IPS-18a (cell line): ENCODE measurements around the gene RACK1.
"Not testable (repeated sequence)": the region's sequence is repeated elsewhere in the genome, so short reads cannot be mapped to it uniquely, and the experiment has no call there.

Source experiments
- H3K27ac ChIP-seq: one replicate; pipeline ENCODE4 v1.5.1; 2013; ENCODE audit warnings: low read length
- H3K27me3 ChIP-seq: one replicate; pipeline ENCODE4 v1.6.1; 2013; ENCODE audit warnings: mild to moderate bottlenecking, low read length; ENCODE audit not compliant: control insufficient read depth, insufficient read depth
- H3K36me3 ChIP-seq: one replicate; pipeline ENCODE4 v1.6.1; 2013; ENCODE audit warnings: low read depth, low read length; ENCODE audit not compliant: control insufficient read depth
- H3K4me1 ChIP-seq: one replicate; pipeline ENCODE4 v1.6.1; 2013; ENCODE audit warnings: low read depth, low read length; ENCODE audit not compliant: control insufficient read depth
- H3K4me3 ChIP-seq: one replicate; pipeline ENCODE4 v1.5.1; 2013; ENCODE audit warnings: low read length
- H3K9ac ChIP-seq: one replicate; pipeline ENCODE4 v1.6.1; 2013; ENCODE audit warnings: mild to moderate bottlenecking, low read length, moderate library complexity
- H3K9me3 ChIP-seq: one replicate; pipeline ENCODE4 v1.6.1; 2013; ENCODE audit warnings: low read depth, low read length; ENCODE audit not compliant: control insufficient read depth

Gene RACK1

DNA sequence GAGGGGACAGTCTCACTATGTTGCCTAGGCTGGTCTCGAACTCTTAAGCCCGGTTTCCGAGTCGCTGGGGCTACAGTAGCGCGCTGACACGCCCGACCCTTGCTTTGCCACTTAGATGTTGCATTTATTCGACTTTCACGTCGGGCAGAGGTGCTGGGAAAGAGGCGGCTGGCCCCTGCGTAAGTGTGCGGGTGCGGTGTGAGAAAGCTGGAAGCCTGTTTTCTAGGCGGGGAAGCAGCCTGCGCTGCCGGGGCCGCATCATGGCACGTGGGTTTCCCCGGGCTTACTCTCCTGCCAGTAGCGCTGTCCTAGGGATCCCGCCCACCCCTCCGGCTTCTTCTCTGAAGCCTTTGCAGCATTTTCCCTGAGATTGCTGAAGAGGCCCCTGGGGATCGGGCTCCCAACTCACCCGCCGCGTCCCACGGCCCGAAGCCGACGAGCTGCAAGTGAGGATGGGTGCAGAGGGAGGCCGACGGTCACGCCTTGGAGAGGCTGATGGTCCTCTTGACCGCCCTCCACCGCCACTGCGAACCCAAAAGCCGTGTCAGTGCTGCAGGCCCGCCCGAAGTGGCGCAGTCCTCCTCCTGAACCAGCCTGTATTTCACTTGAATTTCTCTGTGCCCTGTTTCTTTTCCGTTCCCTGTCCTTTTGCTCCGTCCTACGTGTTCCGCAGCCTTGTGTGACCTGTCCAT is 26.4 kb downstream of the RACK1 start:
- no peak overlapping the region for H3K9ac ChIP-seq
- H3K4me3 ChIP-seq = peak overlapping the region; percentile 84
- H3K27ac ChIP-seq = no peak overlapping the region

GRCh38 chr5:181215997-181216989 is 27.4 kb downstream of the RACK1 start:
- H3K4me3 ChIP-seq = peak overlapping the region; percentile 61
- no peak overlapping the region for H3K9ac ChIP-seq
- no peaks in the 10 kb centered on the region for H3K36me3 ChIP-seq
- H3K27ac ChIP-seq = no peak overlapping the region
- no peaks in the 10 kb centered on the region for H3K9me3 ChIP-seq
- peaks cover 6% of the 10 kb centered on the region for H3K4me1 ChIP-seq
- H3K27me3 ChIP-seq = peaks cover 18% of the 10 kb centered on the region

More for the DNA sequence above, 26.4 kb downstream of the RACK1 start:
- Histone ChIP-seq H3K36me3 (no peaks in the 10 kb centered on the region), H3K27me3 (peaks cover 18% of the 10 kb centered on the region), H3K4me1 (peaks cover 6% of the 10 kb centered on the region), H3K9me3 (no peaks in the 10 kb centered on the region)

DNA sequence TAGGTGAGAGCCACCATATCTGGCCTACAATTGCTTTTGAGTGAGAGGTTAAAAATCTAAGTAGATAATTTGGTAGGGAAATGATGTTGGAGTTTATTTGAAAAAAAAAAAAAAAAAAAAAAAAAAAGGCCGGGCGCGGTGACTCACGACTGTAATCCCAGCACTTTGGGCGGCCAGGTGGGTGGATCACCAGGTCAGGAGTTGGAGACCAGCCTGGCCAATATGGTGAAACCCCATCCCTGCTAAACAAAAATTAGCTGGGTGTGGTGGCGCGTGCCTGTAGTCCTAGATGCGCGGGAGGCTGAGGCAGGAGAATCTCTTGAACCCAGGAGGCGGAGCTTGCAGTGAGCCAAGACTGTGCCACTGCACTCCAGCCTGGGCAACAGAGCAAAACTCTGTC is 29.5 kb downstream of the RACK1 start:
- H3K27me3 ChIP-seq = peaks cover 18% of the 10 kb centered on the region
- not testable (repeated sequence) for H3K4me1 ChIP-seq, H3K27ac ChIP-seq, H3K9ac ChIP-seq, H3K4me3 ChIP-seq, H3K9me3 ChIP-seq, H3K36me3 ChIP-seq

DNA sequence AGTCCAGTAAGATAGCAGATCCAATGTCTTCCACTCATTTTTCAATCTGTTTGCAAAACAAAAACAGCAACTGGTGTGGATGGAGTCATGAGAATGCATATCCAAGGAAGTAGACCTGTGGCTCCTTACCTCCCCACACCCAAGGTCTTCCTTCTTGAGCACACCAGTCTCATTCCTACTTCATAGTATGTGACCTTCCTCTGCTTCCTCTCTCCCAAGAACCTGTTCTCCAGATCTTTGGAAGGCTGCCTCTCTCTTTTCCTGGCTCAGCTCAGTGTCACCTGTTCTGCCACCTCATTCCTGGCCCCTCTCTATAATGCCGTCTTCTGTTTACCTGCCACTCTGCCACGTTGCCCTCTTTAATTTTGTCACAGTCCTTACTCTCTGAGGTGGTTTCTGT is 30.8 kb downstream of the RACK1 start:
- no peak overlapping the region for H3K4me3 ChIP-seq
- H3K36me3 ChIP-seq = no peaks in the 10 kb centered on the region
- H3K9ac ChIP-seq = no peak overlapping the region
- no peak overlapping the region for H3K27ac ChIP-seq
- peaks cover 5% of the 10 kb centered on the region for H3K4me1 ChIP-seq
- H3K9me3 ChIP-seq = no peaks in the 10 kb centered on the region
- peaks cover 18% of the 10 kb centered on the region for H3K27me3 ChIP-seq

DNA sequence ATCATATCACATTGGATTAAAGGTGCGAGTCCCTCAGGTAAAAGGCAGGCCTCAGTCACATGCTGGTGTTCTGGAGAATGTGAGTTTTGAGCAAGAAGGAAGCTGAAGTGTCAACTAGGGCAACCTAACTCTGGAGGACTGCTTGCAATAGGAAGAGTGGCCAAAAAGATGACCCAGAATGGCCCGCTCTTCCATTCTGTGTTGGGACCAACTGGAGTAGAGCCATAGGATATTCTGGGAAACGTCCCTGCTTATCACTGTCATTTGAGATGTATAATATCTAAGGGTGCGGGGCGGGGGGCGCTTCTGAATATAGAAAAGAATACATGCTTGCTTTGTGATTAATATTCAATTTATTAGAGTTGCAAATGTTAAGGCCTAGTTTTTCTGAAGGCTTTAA is 31.6 kb downstream of the RACK1 start:
- H3K4me1 ChIP-seq = no peaks in the 10 kb centered on the region
- H3K9me3 ChIP-seq = no peaks in the 10 kb centered on the region
- peaks cover 11% of the 10 kb centered on the region for H3K27me3 ChIP-seq
- no peaks in the 10 kb centered on the region for H3K36me3 ChIP-seq
- no peak overlapping the region for H3K27ac ChIP-seq
- no peak overlapping the region for H3K9ac ChIP-seq
- H3K4me3 ChIP-seq = no peak overlapping the region

DNA sequence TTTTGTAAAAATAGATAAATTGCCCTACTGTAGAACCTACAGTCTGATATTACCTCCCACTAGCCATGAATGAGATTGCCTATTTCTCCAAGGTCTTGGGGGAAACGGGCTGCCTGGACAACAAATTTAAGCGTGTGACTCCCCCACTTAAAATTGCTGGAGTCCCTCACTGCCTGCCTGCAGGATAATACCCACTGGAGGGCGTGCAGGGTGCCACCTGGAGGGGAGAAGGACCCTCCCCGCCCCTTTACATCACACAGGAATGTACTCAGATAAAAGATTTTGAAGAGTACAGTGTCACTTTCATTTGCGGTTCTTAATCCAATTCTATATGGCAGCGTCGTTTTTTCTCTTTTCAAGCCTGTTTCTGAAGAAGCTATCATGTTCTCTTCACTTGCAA is 32.5 kb downstream of the RACK1 start:
- no peaks in the 10 kb centered on the region for H3K4me1 ChIP-seq
- H3K4me3 ChIP-seq = no peak overlapping the region
- no peaks in the 10 kb centered on the region for H3K36me3 ChIP-seq
- H3K9ac ChIP-seq = no peak overlapping the region
- H3K27ac ChIP-seq = no peak overlapping the region
- no peaks in the 10 kb centered on the region for H3K9me3 ChIP-seq
- H3K27me3 ChIP-seq = peaks cover 9% of the 10 kb centered on the region

DNA sequence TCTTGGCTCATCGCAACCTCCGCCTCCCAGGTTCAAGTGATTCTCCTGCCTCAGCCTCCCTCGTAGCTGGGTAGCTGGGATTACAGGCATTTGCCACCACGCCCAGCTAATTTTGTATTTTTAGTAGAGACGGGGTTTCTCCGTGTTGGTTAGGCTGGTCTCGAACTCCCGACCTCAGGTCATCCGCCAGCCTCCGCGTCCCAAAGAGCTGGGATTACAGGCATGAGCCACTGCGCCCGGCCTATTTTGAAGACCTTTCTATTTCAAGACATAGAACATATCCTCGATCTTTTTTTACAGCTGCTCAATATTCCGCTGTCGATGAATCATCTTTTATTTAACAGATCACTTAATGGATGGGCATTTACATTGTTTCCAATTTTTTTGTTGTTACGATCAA is 33.0 kb downstream of the RACK1 start:
- H3K9me3 ChIP-seq, H3K27me3 ChIP-seq, H3K36me3 ChIP-seq, H3K4me1 ChIP-seq, H3K9ac ChIP-seq, H3K27ac ChIP-seq, H3K4me3 ChIP-seq: not testable (repeated sequence)

GRCh38 chr5:181210148-181210547 is 33.6 kb downstream of the RACK1 start:
- H3K27me3 ChIP-seq = peaks cover 15% of the 10 kb centered on the region
- H3K36me3 ChIP-seq, H3K4me3 ChIP-seq, H3K9ac ChIP-seq, H3K27ac ChIP-seq, H3K4me1 ChIP-seq, H3K9me3 ChIP-seq: not testable (repeated sequence)

- H3K27ac ChIP-seq, H3K9ac ChIP-seq, H3K4me3 ChIP-seq, H3K36me3 ChIP-seq, H3K4me1 ChIP-seq, H3K9me3 ChIP-seq: not testable (repeated sequence)
- peaks cover 26% of the 10 kb centered on the region for H3K27me3 ChIP-seq
Measured at GRCh38 chr5:181209006-181209405, 34.7 kb downstream of the RACK1 start.

- peaks cover 37% of the 10 kb centered on the region for H3K27me3 ChIP-seq
- H3K27ac ChIP-seq = no peak overlapping the region
- no peaks in the 10 kb centered on the region for H3K9me3 ChIP-seq
- H3K4me1 ChIP-seq = no peaks in the 10 kb centered on the region
- no peaks in the 10 kb centered on the region for H3K36me3 ChIP-seq
- H3K4me3 ChIP-seq = no peak overlapping the region
- H3K9ac ChIP-seq = no peak overlapping the region
Measured at GRCh38 chr5:181207960-181208253, 35.8 kb downstream of the RACK1 start.

DNA sequence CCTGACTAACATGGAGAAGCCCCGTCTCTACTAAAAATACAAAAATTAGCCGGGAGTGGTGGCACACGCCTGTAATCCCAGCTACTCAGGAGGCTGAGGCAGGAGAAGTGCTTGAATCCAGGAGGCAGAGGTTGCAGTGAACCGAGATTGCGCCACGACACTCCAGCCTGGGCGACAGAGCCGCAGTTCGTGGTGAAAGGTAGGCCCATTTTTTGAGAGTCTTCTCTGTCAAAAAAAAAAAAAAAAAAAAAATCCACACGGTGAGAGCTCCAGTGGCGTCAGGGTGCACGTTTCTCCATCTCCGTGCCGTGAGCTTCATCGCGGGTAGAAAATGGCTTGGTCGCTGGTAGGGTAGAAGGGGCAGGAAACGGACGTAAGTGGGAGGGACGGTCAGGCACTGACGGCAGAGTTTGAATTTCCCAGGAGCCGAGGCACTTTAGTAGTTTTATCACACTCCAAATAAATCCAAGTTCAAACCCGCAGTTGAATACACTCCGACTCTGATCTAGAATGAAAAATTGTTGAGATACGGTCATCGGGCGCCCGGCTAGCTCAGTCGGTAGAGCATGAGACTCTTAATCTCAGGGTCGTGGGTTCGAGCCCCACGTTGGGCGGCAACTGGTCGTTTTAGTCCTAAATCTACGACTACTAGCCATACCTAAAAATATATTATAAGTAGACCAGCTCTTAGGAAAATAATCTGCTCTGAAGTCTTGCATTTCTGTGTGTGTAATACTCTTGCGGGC is 36.3 kb downstream of the RACK1 start:
- Histone ChIP-seq H3K36me3 (no peaks in the 10 kb centered on the region), H3K27me3 (peaks cover 42% of the 10 kb centered on the region), H3K27ac (no peak overlapping the region), H3K9ac (peak overlapping the region; percentile 60), H3K9me3 (no peaks in the 10 kb centered on the region), H3K4me1 (no peaks in the 10 kb centered on the region), H3K4me3 (peak overlapping the region; percentile 89)
